HepG2 (cell line): ENCODE data around the gene ARMC5. TPM values are rescaled to one million over a fixed set of nuclear protein-coding genes. Genes with fewer than 3 reads are reported as not detected.

Source experiments
- ATAC-seq: fragments of 200-7000 bp; cut with Tn5 transposase; 3 replicates; pipeline ENCODE4 v1.9.1; 2020; ENCODE audit warnings: mild to moderate bottlenecking, moderate library complexity
- BruUV-seq: library from RNA; stranded (reverse); fragments of 400-500 nt; replicated peaks from 2 replicates; lab custom pipeline; 2021; lab: Mats Ljungman, UMichigan
- CTCF ChIA-PET: fragments of 300-600 bp; formaldehyde crosslinking; extraction: SDS; loops from one replicate; lab custom pipeline; 2021; ENCODE audit warnings: low total read pairs, inconsistent platforms, low intra/inter-chr PET ratio; lab: Yijun Ruan, JAX
- POLR2A ChIA-PET: fragments of 350-600 bp; sonication (Branson Sonifier 250); formaldehyde crosslinking; loops from one replicate; lab custom pipeline; 2020; ENCODE audit warnings: antibody characterized with exemption, inconsistent platforms; lab: Yijun Ruan, JAX
- DNase-seq: peaks from one replicate; pipeline ENCODE4 v3.0.0-alpha.2; 2015; ENCODE audit warnings: low spot score
- FAIRE-seq: peaks from 3 replicates; lab custom pipeline; 2011; peaks lifted over from hg19 to GRCh38; lab: Jason Lieb, UNC
- H2AFZ ChIP-seq: one replicate; pipeline ENCODE4 v1.6.1; 2011; ENCODE audit warnings: low read length, inconsistent platforms
- H3K27ac ChIP-seq: fragments of 300-600 bp; 3 replicates; pipeline ENCODE4 v1.8.0; 2011; ENCODE audit warnings: mixed run types, mild to moderate bottlenecking, mixed read lengths, low read length, inconsistent platforms; ENCODE audit not compliant: insufficient read depth; ENCODE audit errors: extremely low read length
- H3K27me3 ChIP-seq, 2 experiments: fragments of 200-600 bp in 1 of 2; 2 replicates in 1 of 2; 3 replicates in 1 of 2; pipeline versions ENCODE4 v1.6.0 to v1.8.0; 2011; ENCODE audit warnings: low read length in 2 of 2, mild to moderate bottlenecking in 2 of 2, moderate library complexity in 2 of 2, inconsistent platforms in 1 of 2; ENCODE audit not compliant: insufficient read depth in 2 of 2, control insufficient read depth in 1 of 2
- H3K36me3 ChIP-seq, 2 experiments: fragments of 200-600 bp in 1 of 2; replicated peaks in 1 of 2; 2 replicates in 1 of 2; 3 replicates in 1 of 2; pipeline versions ENCODE4 v1.5.1 to v1.8.0; 2011; ENCODE audit warnings: low read length in 2 of 2, inconsistent platforms in 1 of 2; ENCODE audit not compliant: insufficient read depth in 2 of 2, control insufficient read depth in 1 of 2
- H3K4me1 ChIP-seq: 2 replicates; pipeline ENCODE4 v1.5.1; 2012; ENCODE audit warnings: low read length, inconsistent platforms; ENCODE audit not compliant: insufficient read depth
- H3K4me2 ChIP-seq: 2 replicates; pipeline ENCODE4 v1.6.0; 2011; ENCODE audit warnings: low read depth, low read length, inconsistent platforms
- H3K4me3 ChIP-seq, 3 experiments: fragments of 200-600 bp in 1 of 3; sonication (generic), shearing (Covaris generic) in 1 of 3; replicated peaks in 1 of 3; 2 replicates each; pipeline ENCODE4 v1.5.1; 2011 to 2016; ENCODE audit warnings: low read length in 3 of 3, inconsistent platforms in 2 of 3, low read depth in 2 of 3, mild to moderate bottlenecking in 2 of 3, control low read depth in 1 of 3, mixed read lengths in 1 of 3; ENCODE audit not compliant: insufficient read depth in 1 of 3
- H3K79me2 ChIP-seq: one replicate; pipeline ENCODE4 v1.6.1; 2011; ENCODE audit warnings: low read length, inconsistent platforms; ENCODE audit not compliant: insufficient read depth
- H3K9ac ChIP-seq: 2 replicates; pipeline ENCODE4 v1.6.0; 2011; ENCODE audit warnings: mild to moderate bottlenecking, low read depth, low read length, inconsistent platforms; ENCODE audit not compliant: insufficient read depth
- H3K9me3 ChIP-seq: 2 replicates; pipeline ENCODE4 v1.5.1; 2012; ENCODE audit warnings: mild to moderate bottlenecking, low read length
- H4K20me1 ChIP-seq: 2 replicates; pipeline ENCODE4 v1.6.0; 2011; ENCODE audit warnings: inconsistent platforms, mild to moderate bottlenecking, low read length, moderate library complexity; ENCODE audit not compliant: insufficient read depth
- AGO1 ChIP-seq: fragments of 200-400 bp; formaldehyde crosslinking; IDR thresholded peaks from 2 replicates; pipeline ENCODE4 v1.6.1; 2017; ENCODE audit warnings: mild to moderate bottlenecking, low read depth, low read length, moderate library complexity; ENCODE audit not compliant: poor library complexity, severe bottlenecking
- CTCF ChIP-seq: sonication (generic); formaldehyde crosslinking; IDR thresholded peaks from 2 replicates; pipeline ENCODE4 v1.5.0; 2020; ENCODE audit warnings: mild to moderate bottlenecking, missing genetic modification reagents, moderate library complexity
- HIVEP1 ChIP-seq: sonication (generic); formaldehyde crosslinking; IDR thresholded peaks from 2 replicates; pipeline ENCODE4 v1.4.0; 2020; ENCODE audit warnings: mild to moderate bottlenecking, missing genetic modification reagents
- HOMEZ ChIP-seq: IDR thresholded peaks from 2 replicates; pipeline ENCODE4 v1.6.1; 2016; ENCODE audit warnings: low read depth
- IKZF1 ChIP-seq: fragments of 450-650 bp; IDR thresholded peaks from 2 replicates; pipeline ENCODE4 v1.7.1; 2016
- LCORL ChIP-seq, 2 experiments: fragments of 450-650 bp in 1 of 2; sonication (generic) in 1 of 2; formaldehyde crosslinking in 1 of 2; IDR thresholded peaks; 2 replicates each; pipeline versions ENCODE4 v1.5.0 to v1.6.1; 2017 to 2020; ENCODE audit warnings: antibody characterized with exemption in 1 of 2, missing genetic modification reagents in 1 of 2
- NFE2 ChIP-seq: sonication (generic); formaldehyde crosslinking; IDR thresholded peaks from 2 replicates; pipeline ENCODE4 v1.4.0; 2020; ENCODE audit warnings: missing genetic modification reagents
- SMC3 ChIP-seq: IDR thresholded peaks from 2 replicates; pipeline ENCODE4 v1.6.1; 2011; ENCODE audit warnings: low read length, improper control_type of control experiment
- ZMYM2 ChIP-seq: sonication (generic); formaldehyde crosslinking; IDR thresholded peaks from 2 replicates; pipeline ENCODE4 v1.8.0; 2022; ENCODE audit warnings: mild to moderate bottlenecking, missing genetic modification reagents
- ZNF432 ChIP-seq: sonication (generic); formaldehyde crosslinking; IDR thresholded peaks from 2 replicates; pipeline ENCODE4 v1.5.0; 2020; ENCODE audit warnings: missing genetic modification reagents, mild to moderate bottlenecking, borderline replicate concordance
- ZNF687 ChIP-seq: sonication (generic); formaldehyde crosslinking; IDR thresholded peaks from 2 replicates; pipeline ENCODE4 v1.5.1; 2020; ENCODE audit warnings: mild to moderate bottlenecking, missing genetic modification reagents, moderate library complexity
- whole genome bisulfite sequencing: methylation state at CpG from one replicate; pipeline ENCODE4 v1.1.6; 2017; ENCODE audit warnings: low lambda C conversion rate; 5-methylcytosine and 5-hydroxymethylcytosine counted together
- in situ Hi-C: cut with HindIII; loops from 2 replicates; pipeline ENCODE4 v1.10.0; 2017; ENCODE audit warnings: low pct_unique_long_range_greater_than_20kb; ENCODE audit not compliant: extremely low pct_ligation_motif_present
- intact Hi-C: fragments of 100-400 bp; cut with micrococcal nuclease; formaldehyde crosslinking; loops from one replicate; pipeline ENCODE4 v1.10.0; 2022; ENCODE audit not compliant: unreplicated experiment
- polyA plus RNA-seq, 8 experiments: library from polyadenylated mRNA; depleted of rRNA in 3 of 8; stranded (reverse) in 7 of 8; unstranded in 1 of 8; fragments of >200 nt; fragmentation: Illumina TruSeq in 4 of 8; extraction: Trizol in 4 of 8; gene quantifications; 2 replicates each; pipeline versions ENCODE4 v1.2.1 to v1.2.3, GENCODE V29; 2011 to 2016; ENCODE audit warnings: low read depth in 4 of 8, missing spikeins in 1 of 8, mixed read lengths in 1 of 8; ENCODE audit not compliant: insufficient read depth in 1 of 8
- total RNA-seq, 5 experiments: library from RNA; depleted of rRNA; stranded (reverse); fragments of >200 nt; fragmentation: Illumina TruSeq; extraction: Trizol; gene quantifications; 2 replicates each; pipeline ENCODE4 v1.2.3, GENCODE V29; 2016; ENCODE audit warnings: low read depth in 1 of 5

The ARMC5 gene
- total and polyA plus RNA-seq, 2 of the 13 experiments (the other 11 are each of a cell fraction or from before 2014, with no cell fraction given), result 10.8 to 22.3 TPM

- TF ChIP-seq NFE2 (CRISPR knock-in tag), result no peak
- TF ChIP-seq SMC3, result peak; percentile 8; the same call in 1 of the 2 replicates
- 0 out of 2 replicates have a peak, but pooled peaks have one; percentile 30 for TF ChIP-seq CTCF (CRISPR knock-in tag)
- TF ChIP-seq LCORL (IDR thresholded peaks at IDR 0.05), result no peak
- TF ChIP-seq LCORL (CRISPR knock-in tag; IDR thresholded peaks at IDR 0.05), result no peak
- 0 out of 2 replicates have a peak, but pooled peaks have one; percentile 46 for TF ChIP-seq HIVEP1 (CRISPR knock-in tag)
- no peak for TF ChIP-seq HOMEZ (CRISPR knock-in tag)
- 0 out of 2 replicates have a peak, but pooled peaks have one; percentile 14 for TF ChIP-seq ZNF687 (CRISPR knock-in tag)
- no peak for TF ChIP-seq ZMYM2
- TF ChIP-seq ZNF432, result no peak
- TF ChIP-seq AGO1, result peak; percentile 64
- no peak for TF ChIP-seq IKZF1
- no TSS peak for BruUV-seq
- H3K79me2 ChIP-seq, result no peaks in the 10 kb centered on the region
- intact Hi-C loops (no loop called here), in situ Hi-C loops (no loop called here)
- WGBS, result 65% methylated on average over 9 of the region's 12 CpGs
- H3K4me3 ChIP-seq, result no peak overlapping the region
- no peak for FAIRE-seq
- H3K9ac ChIP-seq, result no peak overlapping the region
- H3K27ac ChIP-seq, result no peak overlapping the region
- no peaks in the 10 kb centered on the region for H3K36me3 ChIP-seq
- H2AFZ ChIP-seq, result no peak overlapping the region
- no peak for DNase-seq
- peaks cover 64% of the 10 kb centered on the region for H3K4me1 ChIP-seq
- ChIA-PET POLR2A (interaction anchor here (1.3 to 5.0 kb wide), 2 partner anchors 13 to 16 kb away, joined by 3 to 110 read pairs; partner anchors contain the start of gene ARMC5), CTCF (no interaction called here)
- H3K27me3 ChIP-seq, result peaks cover 0 to 7% of the 10 kb centered on the region in 2 experiments; a peak in 1 of 5 replicates
- H3K4me2 ChIP-seq, result no peak overlapping the region
- no peaks in the 10 kb centered on the region for H3K9me3 ChIP-seq
- ATAC-seq, result no peak
- H4K20me1 ChIP-seq, result no peaks in the 10 kb centered on the region
These were observed 14.9 kb downstream of the ARMC5 start for GRCh38 chr16:31474173-31474714.
